Nephron progenitor cell (in vitro differentiated cells): ENCODE data around the gene COL4A2.

Experiments
- DNase-seq: peaks from one replicate; pipeline ENCODE4 v3.0.0; 2021
- H3K27ac Mint-ChIP-seq: 2 replicates; pipeline ENCODE4 v1.8.0; 2021; ENCODE audit warnings: mild to moderate bottlenecking, moderate library complexity, mixed read lengths
- H3K27me3 Mint-ChIP-seq: 2 replicates; pipeline ENCODE4 v1.8.0; 2021; ENCODE audit warnings: mild to moderate bottlenecking, low read depth, mixed read lengths; ENCODE audit not compliant: poor library complexity
- H3K36me3 Mint-ChIP-seq: 2 replicates; pipeline ENCODE4 v1.8.0; 2021; ENCODE audit warnings: low read depth, mixed read lengths
- H3K4me1 Mint-ChIP-seq: 2 replicates; pipeline ENCODE4 v1.8.0; 2021; ENCODE audit warnings: mixed read lengths
- H3K4me3 Mint-ChIP-seq: 2 replicates; pipeline ENCODE4 v1.8.0; 2021; ENCODE audit warnings: mild to moderate bottlenecking, moderate library complexity, mixed read lengths
- H3K9me3 Mint-ChIP-seq: 2 replicates; pipeline ENCODE4 v1.8.0; 2021; ENCODE audit warnings: mild to moderate bottlenecking, moderate library complexity, mixed read lengths
- CTCF ChIP-seq: fragments of 200-600 bp; sonication (generic); IDR thresholded peaks from 2 replicates; pipeline ENCODE4 v1.5.0; 2021; ENCODE audit warnings: antibody characterized with exemption

COL4A2 gene

GRCh38 chr13:110372676-110373075, 65.6 kb downstream of the COL4A2 start:
- H3K4me3 Mint-ChIP-seq = no peak overlapping the region
- H3K9me3 Mint-ChIP-seq = no peaks in the 10 kb centered on the region
- H3K27me3 Mint-ChIP-seq = peaks cover 3% of the 10 kb centered on the region
- no peak for TF ChIP-seq CTCF
- H3K27ac Mint-ChIP-seq = no peak overlapping the region
- H3K4me1 Mint-ChIP-seq = peaks cover 39% of the 10 kb centered on the region
- DNase-seq = no peak
- H3K36me3 Mint-ChIP-seq = peaks cover 19% of the 10 kb centered on the region

GRCh38 chr13:110373617-110374016, 66.5 kb downstream of the COL4A2 start:
- no peak for DNase-seq
- TF ChIP-seq CTCF = no peak
- Mint-ChIP-seq H3K36me3 (peaks cover 14% of the 10 kb centered on the region), H3K9me3 (no peaks in the 10 kb centered on the region), H3K27ac (no peak overlapping the region), H3K4me3 (no peak overlapping the region), H3K4me1 (peaks cover 37% of the 10 kb centered on the region), H3K27me3 (peaks cover 3% of the 10 kb centered on the region)

- peak overlapping the region; percentile 4 for H3K27ac Mint-ChIP-seq
These were observed 67.6 kb downstream of the COL4A2 start for GRCh38 chr13:110374431-110375370.

GRCh38 chr13:110376120-110376519, 69.0 kb downstream of the COL4A2 start:
- Mint-ChIP-seq H3K27me3 (peaks cover 3% of the 10 kb centered on the region), H3K36me3 (peaks cover 6% of the 10 kb centered on the region), H3K27ac (peak overlapping the region; percentile 9), H3K4me3 (no peak overlapping the region), H3K9me3 (no peaks in the 10 kb centered on the region), H3K4me1 (peaks cover 43% of the 10 kb centered on the region)
- no peak for DNase-seq
- TF ChIP-seq CTCF = no peak

More at GRCh38 chr13:110374431-110375370, 67.6 kb downstream of the COL4A2 start:
- peaks cover 38% of the 10 kb centered on the region for H3K4me1 Mint-ChIP-seq
- no peak for TF ChIP-seq CTCF
- H3K4me3 Mint-ChIP-seq = no peak overlapping the region
- no peak for DNase-seq
- H3K27me3 Mint-ChIP-seq = peaks cover 3% of the 10 kb centered on the region
- H3K9me3 Mint-ChIP-seq = no peaks in the 10 kb centered on the region
- peaks cover 9% of the 10 kb centered on the region for H3K36me3 Mint-ChIP-seq

GRCh38 chr13:110377178-110377825, 70.2 kb downstream of the COL4A2 start:
- no peak for DNase-seq
- Mint-ChIP-seq H3K27me3 (no peaks in the 10 kb centered on the region), H3K4me3 (no peak overlapping the region), H3K36me3 (peaks cover 8% of the 10 kb centered on the region), H3K9me3 (no peaks in the 10 kb centered on the region), H3K4me1 (peaks cover 31% of the 10 kb centered on the region), H3K27ac (no peak overlapping the region)
- TF ChIP-seq CTCF = no peak
